H1 (cell line): Measurements from ENCODE around the gene MEIOSIN. TPM values are rescaled to one million over a fixed set of nuclear protein-coding genes. Genes with fewer than 3 reads are reported as not detected.

Experiments
- CTCF ChIA-PET: fragments of 300-600 bp; sonication (Branson Sonifier 250); formaldehyde crosslinking; loops from one replicate; lab custom pipeline; 2021; ENCODE audit not compliant: partially characterized antibody; lab: Charles Lee
- POLR2A ChIA-PET: fragments of 300-600 bp; sonication (Branson Sonifier 250); formaldehyde crosslinking; loops from one replicate; lab custom pipeline; 2021; ENCODE audit warnings: inconsistent platforms; ENCODE audit not compliant: partially characterized antibody; lab: Charles Lee
- DNase-seq, 2 experiments: peaks; one replicate each; pipeline versions ENCODE4 v3.0.0 to v3.0.0-alpha.2; 2010 to 2022; ENCODE audit warnings: low spot score in 2 of 2, low read depth in 1 of 2, mixed read lengths in 1 of 2
- FAIRE-seq: peaks from 2 replicates; lab custom pipeline; 2011; peaks lifted over from hg19 to GRCh38; lab: Jason Lieb, UNC
- H2AFZ ChIP-seq: 2 replicates; pipeline ENCODE4 v1.8.1; 2012; ENCODE audit warnings: low read length, inconsistent platforms
- H2AK5ac ChIP-seq: 2 replicates; pipeline ENCODE4 v1.6.1; 2013; ENCODE audit warnings: low read depth, low read length
- H2BK120ac ChIP-seq: replicated peaks from 2 replicates; pipeline ENCODE3; 2013; ENCODE audit warnings: low read depth, low read length, inconsistent platforms
- H2BK12ac ChIP-seq: 2 replicates; pipeline ENCODE4 v1.6.1; 2013; ENCODE audit warnings: low read depth, low read length
- H2BK15ac ChIP-seq: 2 replicates; pipeline ENCODE4 v1.6.1; 2013; ENCODE audit warnings: low read length
- H2BK20ac ChIP-seq: 2 replicates; pipeline ENCODE4 v1.6.1; 2013; ENCODE audit warnings: low read length
- H2BK5ac ChIP-seq: 2 replicates; pipeline ENCODE4 v1.6.1; 2013; ENCODE audit warnings: low read depth, low read length
- H3K14ac ChIP-seq: 2 replicates; pipeline ENCODE4 v1.6.1; 2013; ENCODE audit warnings: inconsistent platforms; ENCODE audit not compliant: insufficient read length
- H3K18ac ChIP-seq: 2 replicates; pipeline ENCODE4 v1.6.1; 2013; ENCODE audit warnings: low read length; ENCODE audit errors: extremely low read depth
- H3K23ac ChIP-seq: 2 replicates; pipeline ENCODE4 v1.6.1; 2013; ENCODE audit warnings: inconsistent platforms; ENCODE audit not compliant: insufficient read length
- H3K23me2 ChIP-seq: 2 replicates; pipeline ENCODE4 v1.6.1; 2013; ENCODE audit warnings: low read depth, low read length
- H3K27ac ChIP-seq: 2 replicates; pipeline ENCODE4 v1.6.1; 2011; ENCODE audit warnings: low read depth, low read length, inconsistent platforms
- H3K27me3 ChIP-seq, 4 experiments: replicated peaks in 1 of 4; 1 replicate in 1 of 4; 2 replicates in 3 of 4; pipeline versions ENCODE4 v1.6.1 to v1.8.1; 2011 to 2013; ENCODE audit warnings: low read length in 3 of 4, mild to moderate bottlenecking in 3 of 4, inconsistent platforms in 2 of 4, mixed read lengths in 2 of 4, moderate library complexity in 1 of 4; ENCODE audit not compliant: control insufficient read depth in 3 of 4, insufficient read depth in 3 of 4; ENCODE audit errors: extremely low read depth in 1 of 4
- H3K36me3 ChIP-seq, 4 experiments: 2 replicates each; pipeline versions ENCODE4 v1.6.1 to v1.8.1; 2011 to 2013; ENCODE audit warnings: mild to moderate bottlenecking in 4 of 4, low read length in 3 of 4, moderate library complexity in 2 of 4, control low read depth in 1 of 4, inconsistent platforms in 1 of 4; ENCODE audit not compliant: insufficient read depth in 4 of 4, control insufficient read depth in 2 of 4
- H3K4ac ChIP-seq: replicated peaks from 2 replicates; pipeline ENCODE3; 2013; ENCODE audit warnings: low read length, low read depth, mixed read lengths, inconsistent platforms; ENCODE audit not compliant: insufficient read length
- H3K4me1 ChIP-seq, 4 experiments: replicated peaks in 1 of 4; 1 replicate in 1 of 4; 2 replicates in 3 of 4; pipeline versions ENCODE4 v1.6.1 to v1.8.1; 2011 to 2013; ENCODE audit warnings: low read length in 3 of 4, inconsistent platforms in 2 of 4, mixed read lengths in 1 of 4; ENCODE audit not compliant: insufficient read depth in 4 of 4, control insufficient read depth in 3 of 4
- H3K4me2 ChIP-seq, 2 experiments: 2 replicates each; pipeline versions ENCODE4 v1.6.1 to v1.8.1; 2011 to 2013; ENCODE audit warnings: low read depth in 2 of 2, low read length in 2 of 2, control low read depth in 1 of 2, inconsistent platforms in 1 of 2, mild to moderate bottlenecking in 1 of 2; ENCODE audit not compliant: insufficient read depth in 1 of 2
- H3K4me3 ChIP-seq, 4 experiments: fragments of 200-600, 300-600 bp in 1 of 4; sonication (generic), shearing (Covaris generic), sonication (Bioruptor Twin) in 1 of 4; 2 replicates each; pipeline versions ENCODE4 v1.5.1 to v1.8.1; 2011 to 2016; ENCODE audit warnings: low read length in 4 of 4, low read depth in 3 of 4, control low read depth in 2 of 4, inconsistent platforms in 2 of 4, mild to moderate bottlenecking in 2 of 4, mixed read lengths in 1 of 4, moderate library complexity in 1 of 4; ENCODE audit not compliant: insufficient read depth in 2 of 4; ENCODE audit errors: extremely low read depth in 1 of 4
- H3K56ac ChIP-seq: replicated peaks from 2 replicates; pipeline ENCODE3; 2013; ENCODE audit warnings: low read depth, mild to moderate bottlenecking, mixed read lengths, low read length, inconsistent platforms; ENCODE audit not compliant: insufficient read length
- H3K79me1 ChIP-seq: 2 replicates; pipeline ENCODE4 v1.6.1; 2013; ENCODE audit warnings: low read depth, low read length, control low read depth
- H3K79me2 ChIP-seq, 2 experiments: 2 replicates each; pipeline versions ENCODE4 v1.6.1 to v1.8.1; 2012 to 2013; ENCODE audit warnings: low read length in 2 of 2, mild to moderate bottlenecking in 2 of 2, inconsistent platforms in 1 of 2; ENCODE audit not compliant: insufficient read depth in 2 of 2, control insufficient read depth in 1 of 2
- H3K9ac ChIP-seq, 4 experiments: replicated peaks in 1 of 4; 1 replicate in 1 of 4; 2 replicates in 3 of 4; pipeline versions ENCODE4 v1.6.1 to v1.8.1; 2011 to 2013; ENCODE audit warnings: low read depth in 3 of 4, low read length in 3 of 4, control low read depth in 2 of 4, mild to moderate bottlenecking in 2 of 4, moderate library complexity in 2 of 4, inconsistent platforms in 1 of 4; ENCODE audit errors: extremely low read depth in 1 of 4
- H3K9me3 ChIP-seq, 2 experiments: 2 replicates each; pipeline versions ENCODE4 v1.6.1 to v1.8.1; 2012 to 2013; ENCODE audit warnings: mild to moderate bottlenecking in 2 of 2, moderate library complexity in 2 of 2, control low read depth in 1 of 2, inconsistent platforms in 1 of 2, low read depth in 1 of 2, low read length in 1 of 2, mixed read lengths in 1 of 2; ENCODE audit not compliant: insufficient read depth in 2 of 2
- H4K20me1 ChIP-seq, 2 experiments: replicated peaks in 1 of 2; 2 replicates each; pipeline versions ENCODE3 to v1.8.1; 2011 to 2013; ENCODE audit warnings: inconsistent platforms in 2 of 2, low read length in 2 of 2, mild to moderate bottlenecking in 1 of 2; ENCODE audit not compliant: insufficient read depth in 2 of 2, control insufficient read depth in 1 of 2
- H4K5ac ChIP-seq: 2 replicates; pipeline ENCODE4 v1.6.1; 2013; ENCODE audit warnings: low read length, low read depth, mixed read lengths, inconsistent platforms; ENCODE audit not compliant: insufficient read length
- H4K8ac ChIP-seq: 2 replicates; pipeline ENCODE4 v1.8.0; 2013; ENCODE audit warnings: mild to moderate bottlenecking, moderate library complexity, low read length, inconsistent platforms; ENCODE audit not compliant: insufficient read depth; ENCODE audit errors: extremely low read depth
- H4K91ac ChIP-seq: replicated peaks from 2 replicates; pipeline ENCODE3; 2013; ENCODE audit warnings: low read length, mixed read lengths, inconsistent platforms; ENCODE audit not compliant: insufficient read length
- ASH2L ChIP-seq: fragments of 200-600, 300-600 bp; sonication (generic); IDR thresholded peaks from one replicate; pipeline ENCODE4 v1.7.1; 2017; ENCODE audit warnings: low read length
- ATF2 ChIP-seq: IDR thresholded peaks from 2 replicates; pipeline ENCODE4 v1.6.1; 2012; ENCODE audit warnings: low read length, inconsistent platforms
- CTCF ChIP-seq, 3 experiments: IDR thresholded peaks; 1 replicate in 2 of 3; 2 replicates in 1 of 3; pipeline versions ENCODE4 v1.5.1 to v1.6.1; 2011; ENCODE audit warnings: low read length in 3 of 3, mild to moderate bottlenecking in 3 of 3, inconsistent platforms in 2 of 3, low read depth in 1 of 3, moderate library complexity in 1 of 3; ENCODE audit not compliant: insufficient read depth in 1 of 3; ENCODE audit errors: control extremely low read depth in 1 of 3
- EGR1 ChIP-seq: IDR thresholded peaks from 2 replicates; pipeline ENCODE4 v1.6.1; 2011; ENCODE audit warnings: low read depth, low read length, borderline replicate concordance
- GABPA ChIP-seq: IDR thresholded peaks from 2 replicates; pipeline ENCODE4 v1.6.1; 2011; ENCODE audit warnings: mild to moderate bottlenecking, low read length, moderate library complexity, borderline replicate concordance; ENCODE audit not compliant: insufficient read depth
- PHF8 ChIP-seq: fragments of 200-600 bp; sonication (generic); conservative IDR thresholded peaks from 2 replicates; pipeline ENCODE4 v1.7.1; 2012; ENCODE audit warnings: low read depth, mild to moderate bottlenecking, inconsistent platforms, low read length, moderate library complexity
- RFX5 ChIP-seq: IDR thresholded peaks from 2 replicates; pipeline ENCODE4 v1.6.1; 2011; ENCODE audit warnings: low read depth, low read length, improper control_type of control experiment, borderline replicate concordance
- SAP30 ChIP-seq: fragments of 300-600 bp; sonication (generic); IDR thresholded peaks from 2 replicates; pipeline ENCODE4 v1.7.1; 2012; ENCODE audit warnings: low read length, moderate library complexity, mild to moderate bottlenecking, inconsistent platforms; ENCODE audit not compliant: insufficient read depth, insufficient replicate concordance
- SIRT6 ChIP-seq: IDR thresholded peaks from one replicate; pipeline ENCODE4 v1.7.1; 2012; ENCODE audit warnings: low read length, inconsistent platforms
- YY1 ChIP-seq: IDR thresholded peaks from 2 replicates; pipeline ENCODE4 v1.6.1; 2011; ENCODE audit warnings: low read depth, mild to moderate bottlenecking, low read length
- WGBS, 2 experiments: shearing (Covaris generic) in 1 of 2; methylation state at CpG; one replicate each; pipeline versions ENCODE4 v1.1.6 to v1.1.7; 2013 to 2015; ENCODE audit warnings: low lambda C conversion rate in 2 of 2, mixed read lengths in 2 of 2, inconsistent platforms in 1 of 2, low coverage in 1 of 2, missing lambda C conversion rate in 1 of 2; ENCODE audit not compliant: insufficient replicate concordance in 2 of 2, insufficient coverage in 1 of 2, insufficient read length in 1 of 2; ENCODE audit errors: extremely low coverage in 1 of 2, missing lambda C conversion rate in 1 of 2; 5-methylcytosine and 5-hydroxymethylcytosine counted together
- polyA plus RNA-seq, 7 experiments: library from polyadenylated mRNA; depleted of rRNA in 3 of 7; stranded (reverse) in 5 of 7; unstranded in 2 of 7; fragments of >200 nt in 5 of 7; fragments of 200-250 nt in 2 of 7; gene quantifications; 1 replicate in 5 of 7; 2 replicates in 1 of 7; 4 replicates in 1 of 7; pipeline versions ENCODE4 v1.2.1 to v1.2.3, GENCODE V29; 2011 to 2013; ENCODE audit warnings: missing spikeins in 2 of 7, mixed read lengths in 2 of 7
- total RNA-seq: library from RNA; stranded (reverse); fragmentation: NEBNext Ultra II Directional; extraction: Animal tissue kit (Norgen Biotek cat#: 25700); gene quantifications from 2 replicates; pipeline ENCODE4 v1.2.1, GENCODE V29; 2021

MEIOSIN gene
- total and polyA plus RNA-seq, 2 of the 8 experiments (the other 6 are each of a cell fraction or from before 2014, with no cell fraction given): 0.11 TPM; not detected in 1

GRCh38 chr19:45745606-45746005, 12.4 kb downstream of the MEIOSIN start:
- Histone ChIP-seq H2BK5ac (no peak overlapping the region), H3K23ac (no peak overlapping the region), H4K5ac (no peak overlapping the region), H3K18ac (no peak overlapping the region), H2AK5ac (no peak overlapping the region), H3K79me1 (no peaks in the 10 kb centered on the region), H3K9me3 (no peaks in the 10 kb centered on the region), H2BK15ac (no peak overlapping the region), H2BK12ac (no peak overlapping the region), H3K36me3 (no peaks in the 10 kb centered on the region), H3K4me2 (no peak overlapping the region), H3K27ac (no peak overlapping the region), H3K23me2 (no peaks in the 10 kb centered on the region), H3K27me3 (no peaks in the 10 kb centered on the region; a peak in 1 of 7 replicates), H3K79me2 (no peaks in the 10 kb centered on the region), H2AFZ (peak overlapping the region; percentile 47; the same call in 1 of the 2 replicates), H4K91ac (no peak overlapping the region), H3K9ac (no peak overlapping the region), H4K8ac (no peak overlapping the region), H3K4me3 (no peak overlapping the region), H3K14ac (no peak overlapping the region), H2BK120ac (no peak overlapping the region), H3K56ac (no peak overlapping the region), H4K20me1 (no peaks in the 10 kb centered on the region), H3K4me1 (no peaks in the 10 kb centered on the region), H3K4ac (no peak overlapping the region), H2BK20ac (no peak overlapping the region)
- CTCF ChIA-PET: interaction anchor here (0.7 kb wide), 2 partner anchors 10 to 19 kb away, joined by 3 read pairs; no protein-coding TSS in a partner anchor
- DNase-seq: no peak
- POLR2A ChIA-PET: interaction anchor here (1.6 to 2.0 kb wide), 2 partner anchors 24 to 53 kb away, joined by 5 read pairs; partner anchors contain the start of genes QPCTL and SIX5
- FAIRE-seq: no peak
- WGBS, 2 experiments: 94% methylated on average over 6 of the region's 6 CpGs; no CpG with 5 or more reads in 1 of the 2 experiments
- TF ChIP-seq EGR1 (no peak), CTCF (IDR thresholded peaks at IDR 0.05; ENCODE audit: control extremely low read depth in 1 of 3, insufficient read depth in 1 of 3, low read depth in 1 of 3, low read length in 3 of 3) (no peak), SIRT6 (no peak), GABPA (no peak), ASH2L (no peak), PHF8 (no peak), ATF2 (no peak), SAP30 (no peak), RFX5 (no peak), YY1 (no peak)
